Activated CD8-positive, alpha-beta T cell treated with anti-CD3 and anti-CD28 coated beads for 36 hours (primary cell): ENCODE measurements around the gene GARIN5A. TPM values are rescaled to one million over a fixed set of nuclear protein-coding genes. Genes with fewer than 3 reads are reported as not detected.

Experiments
- ATAC-seq: fragments of 200-7000 bp; cut with Tn5 transposase; one replicate; pipeline ENCODE4 v1.10.0; 2021; ENCODE audit warnings: mild to moderate bottlenecking, moderate library complexity
- CTCF ChIA-PET: fragments of 350-600 bp; sonication (Branson Sonifier 250); formaldehyde crosslinking; loops from one replicate; lab custom pipeline; 2021; ENCODE audit warnings: antibody characterized with exemption; lab: Charles Lee
- POLR2A ChIA-PET: fragments of 350-600 bp; sonication (Branson Sonifier 250); formaldehyde crosslinking; loops from one replicate; lab custom pipeline; 2021; ENCODE audit warnings: antibody characterized with exemption; lab: Charles Lee
- DNase-seq: peaks from one replicate; pipeline ENCODE4 v3.0.0-alpha.2; 2020
- H3K27ac Mint-ChIP-seq: one replicate; pipeline ENCODE4 v1.8.0; 2021; ENCODE audit warnings: mild to moderate bottlenecking, mixed read lengths
- H3K27me3 Mint-ChIP-seq: one replicate; pipeline ENCODE4 v1.8.0; 2021; ENCODE audit warnings: mixed read lengths
- H3K36me3 Mint-ChIP-seq: one replicate; pipeline ENCODE4 v1.8.0; 2021; ENCODE audit warnings: low read depth, mixed read lengths
- H3K4me1 Mint-ChIP-seq: one replicate; pipeline ENCODE4 v1.8.0; 2021; ENCODE audit warnings: low read depth, mixed read lengths
- H3K4me3 Mint-ChIP-seq: one replicate; pipeline ENCODE4 v1.8.0; 2021; ENCODE audit warnings: mild to moderate bottlenecking, moderate library complexity, mixed read lengths
- H3K9me3 Mint-ChIP-seq: one replicate; pipeline ENCODE4 v1.8.0; 2021; ENCODE audit warnings: mixed read lengths
- CTCF ChIP-seq: fragments of 200-600 bp; IDR thresholded peaks from one replicate; pipeline ENCODE4 v1.8.0; 2022; ENCODE audit warnings: antibody characterized with exemption, mild to moderate bottlenecking
- intact Hi-C: fragments of 100-400 bp; cut with micrococcal nuclease; formaldehyde crosslinking; loops from one replicate; pipeline ENCODE4 v1.10.0; 2022
- total RNA-seq, 2 experiments: library from RNA; stranded (reverse); gene quantifications; one replicate each; pipeline ENCODE4 v1.2.3, GENCODE V29; 2021

Gene GARIN5A
- total RNA-seq, 2 experiments from 2014 or later = 0.36 to 1.5 TPM

- intact Hi-C loops = loop anchor here (10.0 kb wide), 1 partner anchor 53 kb away; the partner anchor contains the start of gene NAPSA
- ATAC-seq (no peak), DNase-seq (no peak)
- ChIA-PET POLR2A (interaction anchor here (1.5 kb wide), 1 partner anchor 47 kb away, joined by 3 read pairs; no protein-coding TSS in a partner anchor), CTCF (no interaction called here)
- H3K36me3 Mint-ChIP-seq = peaks cover 23% of the 10 kb centered on the region
- no peak for TF ChIP-seq CTCF
- peaks cover 17% of the 10 kb centered on the region for H3K4me1 Mint-ChIP-seq
- no peak overlapping the region for H3K4me3 Mint-ChIP-seq
- no peak overlapping the region for H3K27ac Mint-ChIP-seq
- H3K9me3 Mint-ChIP-seq = peaks cover 4% of the 10 kb centered on the region
- peaks cover 21% of the 10 kb centered on the region for H3K27me3 Mint-ChIP-seq
Observed at GRCh38 chr19:50417111-50418081, 59.3 kb downstream of the GARIN5A start.

Other genes with a start within 250 kb of the GARIN5A start
- gene KCNC3, start 147.5 kb downstream of the GARIN5A start, total RNA-seq = under 1 TPM; 0.77 to 0.81 TPM
- 10 to 100 TPM; 18.3 to 20.0 TPM for gene NAPSA, start 111.2 kb downstream of the GARIN5A start, total RNA-seq
- gene NR1H2, start 100.4 kb downstream of the GARIN5A start, total RNA-seq = 10 to 100 TPM; 50.9 to 52.3 TPM
- 100 to 1,000 TPM; 214 to 215 TPM for gene POLD1, start 92.5 kb downstream of the GARIN5A start, total RNA-seq
- 1 to 10 TPM in 1 of 2 experiments, under 1 TPM in 1; 0.68 to 1.5 TPM for gene SPIB, start 57.9 kb downstream of the GARIN5A start, total RNA-seq
- gene MYBPC2, start 44.0 kb downstream of the GARIN5A start, total RNA-seq = under 1 TPM; 0.11 to 0.59 TPM
- 10 to 100 TPM; 28.7 to 31.2 TPM for gene EMC10, start 341 bp downstream of the GARIN5A start, total RNA-seq
- 10 to 100 TPM; 21.6 to 22.6 TPM for gene JOSD2, start 34.3 kb upstream of the GARIN5A start, total RNA-seq
- not detected for gene ASPDH, start 37.1 kb upstream of the GARIN5A start, total RNA-seq
- gene LRRC4B, start 91.6 kb upstream of the GARIN5A start, total RNA-seq = not detected
- gene SYT3, start 163.0 kb upstream of the GARIN5A start, total RNA-seq = not detected
- gene C19orf81, start 172.6 kb upstream of the GARIN5A start, total RNA-seq = 1 to 10 TPM; 1.5 to 3.2 TPM
- gene SHANK1, start 243.0 kb upstream of the GARIN5A start, total RNA-seq = under 1 TPM in 1 of 2 experiments, not detected in 1; 0.25 TPM
- gene CLEC11A, start 246.5 kb upstream of the GARIN5A start, total RNA-seq = 1 to 10 TPM; 2.2 to 2.7 TPM